Lower leg skin (tissue), 3 donors: Measurements from ENCODE around the gene BARHL2.

Source experiments
- CTCF ChIP-seq, 3 donors: fragments of 450-650 bp; IDR thresholded peaks; one replicate each; pipeline ENCODE4 v1.5.1; 2016; ENCODE audit warnings: antibody characterized with exemption in 3 of 3, mild to moderate bottlenecking in 3 of 3, moderate library complexity in 2 of 3
- POLR2A ChIP-seq, 2 donors: fragments of 450-650 bp; IDR thresholded peaks; one replicate each; pipeline ENCODE4 v1.6.1; 2016 to 2017; ENCODE audit warnings: antibody characterized with exemption in 2 of 2, mild to moderate bottlenecking in 1 of 2, moderate library complexity in 1 of 2

- TF ChIP-seq CTCF (IDR thresholded peaks at IDR 0.05) (no peak), POLR2A (IDR thresholded peaks at IDR 0.05) (no peak)
These were observed 13.3 kb upstream of the BARHL2 start for GRCh38 chr1:90730243-90731022.
